Measurements from ENCODE around the gene CCDC201. TPM values are rescaled to one million over a fixed set of nuclear protein-coding genes. Genes with fewer than 3 reads are reported as not detected.

The CCDC201 gene
- total RNA-seq, 1 experiment from 2014 or later, result not detected

DNA sequence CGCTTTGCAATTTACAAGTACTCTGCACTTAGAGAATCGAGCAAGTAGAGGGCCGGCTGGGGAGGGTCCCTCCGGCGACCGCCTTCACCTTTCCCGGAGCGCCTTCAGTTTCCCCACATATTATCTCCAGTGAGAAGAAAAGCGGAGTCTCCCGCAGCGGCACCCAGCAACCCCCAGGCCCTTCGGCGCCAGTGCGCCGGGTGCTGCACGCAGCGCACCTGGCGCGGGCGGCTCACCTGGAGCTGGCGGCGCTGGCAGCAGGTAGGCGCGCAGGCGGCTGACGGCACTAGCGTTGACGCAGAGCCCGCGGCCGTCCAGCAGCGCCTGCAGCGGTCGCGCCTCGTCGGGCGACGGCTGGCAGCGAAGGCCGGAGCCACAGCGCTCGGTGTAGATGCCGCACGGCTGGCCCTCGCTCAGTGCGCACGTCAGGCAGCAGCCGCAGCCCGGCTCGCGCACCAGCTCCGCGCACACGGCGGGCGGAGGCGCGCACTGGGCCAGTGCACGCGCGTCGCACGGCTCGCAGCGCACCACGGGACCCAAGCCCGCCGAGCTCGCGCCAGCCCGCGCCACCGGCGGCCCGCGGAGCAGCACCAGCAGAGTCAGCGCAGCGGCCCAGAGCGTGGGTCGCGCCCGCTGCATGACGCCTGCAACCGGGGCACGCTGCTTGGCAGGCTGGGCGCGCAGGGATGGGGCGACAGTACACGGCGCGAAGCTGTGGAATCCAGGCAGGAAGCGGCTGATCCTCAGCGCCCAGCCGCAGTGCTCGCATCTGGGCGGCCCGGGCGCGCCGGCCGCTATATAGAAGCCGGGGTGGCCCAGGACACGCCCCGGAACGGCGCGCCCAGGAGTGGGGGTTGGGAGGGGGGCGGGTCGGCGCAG, 47.9 kb upstream of the CCDC201 start, which contains the start of gene IGFBP3:
TSS of gene IGFBP3 (minus strand) at position 771 of the 879 bp plus-strand sequence. CDS start at position 639, 132 bp downstream.
- no peaks in the 10 kb centered on the region for H3K79me2 ChIP-seq (ENCODE audit: insufficient read depth, low read length)
- no peak for TF ChIP-seq CTCF (conservative IDR thresholded peaks at IDR 0.05)
- peak within 1 kb of the TSS; percentile 71 for H3K4me2 ChIP-seq (ENCODE audit: insufficient read depth, insufficient read length, low read length)
- no peak within 1 kb of the TSS; the same call in 1 of the 2 replicates for H2BK15ac ChIP-seq (ENCODE audit: low read depth, low read length)
- no peak within 1 kb of the TSS for H3K27ac ChIP-seq (ENCODE audit: insufficient read length, low read depth, low read length)
- no peak within 1 kb of the TSS for H3K9ac ChIP-seq (ENCODE audit: extremely low read depth, insufficient read length, low read length)
- no peak within 1 kb of the TSS for H4K91ac ChIP-seq (ENCODE audit: insufficient read length, low read depth, low read length)
- WGBS (ENCODE audit: extremely low coverage, insufficient read length, low lambda C conversion rate), result no CpG with 5 or more reads among the region's 111 CpGs
- peaks cover 0 to 4% of the 10 kb centered on the region in 2 experiments; a peak in 2 of 5 replicates for H3K9me3 Mint-ChIP-seq
- peak; percentile 76 for DNase-seq
- H2BK120ac ChIP-seq (ENCODE audit: low read depth, low read length, poor library complexity, severe bottlenecking), result no peak within 1 kb of the TSS
- H3K4me1 Mint-ChIP-seq, result peaks cover 43 to 52% of the 10 kb centered on the region in 2 experiments
- H3K27ac Mint-ChIP-seq, result no peak within 1 kb of the TSS
- peaks cover 31% of the 10 kb centered on the region; the same call in 1 of the 2 replicates for H3K27me3 ChIP-seq (ENCODE audit: insufficient read depth, low read length)
- H3K27me3 Mint-ChIP-seq (ENCODE audit: low read depth), result peaks cover 77% of the 10 kb centered on the region
- H3K9me3 ChIP-seq (ENCODE audit: control insufficient read depth, low read depth, low read length), result no peaks in the 10 kb centered on the region
- H4K20me1 ChIP-seq (ENCODE audit: control insufficient read depth, insufficient read depth, insufficient read length), result no peaks in the 10 kb centered on the region
- H3K4me3 Mint-ChIP-seq, result peak within 1 kb of the TSS; percentile 71 to 85
- H3K18ac ChIP-seq (ENCODE audit: insufficient read length, low read depth, low read length), result no peak within 1 kb of the TSS
- H4K8ac ChIP-seq (replicated peaks; ENCODE audit: insufficient read length, low read depth, low read length), result no peak within 1 kb of the TSS
- H3K36me3 Mint-ChIP-seq (ENCODE audit: insufficient read depth in 1 of 3, low read depth in 3 of 3), result peaks cover 0 to 6% (median 1%) of the 10 kb centered on the region in 3 experiments; a peak in 2 of 7 replicates
- no peak within 1 kb of the TSS for H3K23ac ChIP-seq (ENCODE audit: insufficient read length, low read depth, low read length)
- H2BK12ac ChIP-seq (ENCODE audit: insufficient read length, low read depth, low read length), result no peak within 1 kb of the TSS
- H3T11ph ChIP-seq (ENCODE audit: low read length), result no peak within 1 kb of the TSS
- H4K5ac ChIP-seq (ENCODE audit: insufficient read length, low read depth, low read length), result no peak within 1 kb of the TSS
- no peak within 1 kb of the TSS for H3K56ac ChIP-seq (ENCODE audit: insufficient read length, low read depth, low read length)
- no peak within 1 kb of the TSS for H2AK5ac ChIP-seq (ENCODE audit: insufficient read length, low read length)
- no peak within 1 kb of the TSS for H2BK5ac ChIP-seq (ENCODE audit: insufficient read length, low read length)
- no peak within 1 kb of the TSS for H3K4ac ChIP-seq (ENCODE audit: low read depth, low read length)
- peaks cover 14% of the 10 kb centered on the region for H3K23me2 ChIP-seq (ENCODE audit: insufficient read length, low read depth, low read length, poor library complexity, severe bottlenecking)
- H3K14ac ChIP-seq (ENCODE audit: insufficient read depth, low read length), result no peak within 1 kb of the TSS
- H3K4me1 ChIP-seq (ENCODE audit: insufficient read depth, low read length), result peaks cover 5% of the 10 kb centered on the region; the same call in 1 of the 2 replicates
- H3K79me1 ChIP-seq (ENCODE audit: insufficient read depth, low read depth, low read length, poor library complexity, severe bottlenecking), result no peaks in the 10 kb centered on the region
- H2AFZ ChIP-seq (ENCODE audit: low read length), result no peak within 1 kb of the TSS
- no peak within 1 kb of the TSS for H2BK20ac ChIP-seq (ENCODE audit: low read depth, low read length, poor library complexity, severe bottlenecking)

All from H9 (cell line).